Adipose tissue (tissue), 3 donors: ENCODE results near the gene SLC30A7. TPM values are rescaled to one million over a fixed set of nuclear protein-coding genes. Genes with fewer than 3 reads are reported as not detected.

Source experiments
- H3K27ac ChIP-seq: one replicate; pipeline ENCODE4 v1.5.1; 2013; ENCODE audit warnings: low read depth, low read length
- whole genome bisulfite sequencing, 3 donors: extraction: QIAGEN DNeasy Blood & Tissue Kit; methylation state at CpG; one replicate each; pipeline ENCODE4 v1.1.7; 2013; 5-methylcytosine and 5-hydroxymethylcytosine counted together
- polyA plus RNA-seq, 3 donors: library from polyadenylated mRNA; stranded (reverse); fragments of 200-250 nt; gene quantifications; one replicate each; pipeline ENCODE4 v1.2.3, GENCODE V29; 2013
- donor health status: healthy with polysubstance abuse.
- donor health status: Bipolar disorder and iron deficiency.
- donor health status: healthy.

The SLC30A7 gene
- polyA plus RNA-seq, 3 donors, result 1.8 to 5.3 (median 2.8) TPM

GRCh38 chr1:101003012-101003650, 107.2 kb downstream of the SLC30A7 start:
- WGBS, 3 donors, result 47 to 79% (median 73%) methylated on average over 1 of the region's 1 CpG

DNA sequence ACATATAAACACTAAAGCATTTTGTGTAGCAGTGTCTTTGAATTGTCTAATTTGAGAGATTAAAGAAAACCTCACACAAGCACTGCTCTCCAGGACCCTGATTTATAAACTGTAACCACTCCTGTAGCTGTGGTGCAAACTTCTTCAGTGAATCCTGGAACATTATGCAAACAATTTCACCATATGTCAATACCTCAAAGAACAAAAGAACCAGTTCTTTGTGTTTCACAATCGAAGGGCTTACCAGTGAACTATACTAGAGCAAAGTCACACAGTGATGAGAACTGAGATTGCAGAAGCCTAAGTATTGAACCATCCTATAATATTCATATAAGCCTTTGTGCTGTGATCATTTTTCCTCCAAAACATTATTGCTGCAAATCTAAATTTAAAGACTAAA, 108.2 kb downstream of the SLC30A7 start:
- 18 to 43% (median 43%) methylated on average over 1 of the region's 1 CpG for WGBS, 3 donors
- H3K27ac ChIP-seq, result no peak overlapping the region

More at GRCh38 chr1:101003012-101003650, 107.2 kb downstream of the SLC30A7 start:
- no peak overlapping the region for H3K27ac ChIP-seq

DNA sequence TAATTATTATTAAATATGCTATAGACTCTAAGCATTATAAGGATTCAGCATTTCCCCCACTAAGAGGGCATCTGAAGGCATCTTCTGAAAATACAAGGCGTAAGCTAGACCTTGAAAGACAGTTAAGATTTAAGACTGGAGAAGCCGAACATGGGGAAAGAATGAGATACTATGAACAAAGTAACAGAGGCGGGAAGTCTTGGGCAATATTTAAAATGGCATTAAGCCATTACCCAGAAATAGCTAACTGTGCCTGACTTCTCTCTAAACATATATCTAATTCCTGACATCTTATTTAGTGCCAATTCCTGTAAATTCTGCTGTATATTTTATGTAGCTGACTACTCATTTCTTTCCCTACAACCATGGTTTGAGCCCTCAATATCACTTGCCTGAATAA, 108.8 kb downstream of the SLC30A7 start:
- WGBS, 3 donors, result 47 to 56% (median 52%) methylated on average over 3 of the region's 3 CpGs
- H3K27ac ChIP-seq, result no peak overlapping the region

DNA sequence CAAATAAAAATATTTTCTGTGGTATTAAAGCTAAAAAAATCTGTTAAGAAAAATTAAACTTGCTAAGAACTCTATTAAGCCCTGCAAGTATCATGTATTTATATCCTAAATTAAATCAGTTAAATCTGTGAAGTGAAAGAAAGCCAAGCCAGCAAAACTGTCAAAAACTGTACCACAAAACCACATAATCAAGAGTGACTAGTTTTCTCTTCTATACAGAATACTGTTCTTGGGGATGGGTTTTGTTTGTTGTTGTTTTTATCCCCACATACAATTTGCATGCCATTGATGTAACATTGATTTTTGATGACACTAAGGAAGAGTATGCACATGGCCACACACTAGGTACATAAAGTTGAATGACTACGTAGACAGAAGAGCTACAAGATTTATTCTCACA, 109.3 kb downstream of the SLC30A7 start:
- WGBS, 3 donors, result 95 to 98% (median 97%) methylated on average over 1 of the region's 1 CpG
- H3K27ac ChIP-seq, result no peak overlapping the region

DNA sequence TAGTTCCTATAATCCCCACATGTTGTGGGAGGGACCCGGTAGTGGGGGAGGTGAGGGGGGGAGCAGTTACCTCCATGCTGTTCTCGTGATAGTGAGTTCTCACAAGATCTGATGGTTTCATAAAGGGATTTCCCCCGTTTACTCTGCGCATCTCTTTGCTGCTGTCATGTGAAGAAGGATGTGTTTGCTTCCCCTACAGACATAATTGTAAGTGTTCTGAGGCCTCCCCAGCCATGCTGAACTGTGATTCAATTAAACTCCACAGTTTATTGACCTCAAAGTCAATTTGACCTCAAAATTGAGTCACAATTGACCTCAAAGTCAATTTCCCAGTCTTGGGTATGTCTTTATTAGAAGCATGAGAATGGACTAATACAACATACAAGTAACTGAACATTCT, 110.0 kb downstream of the SLC30A7 start:
- no peak overlapping the region for H3K27ac ChIP-seq
- WGBS, 3 donors, result 74 to 90% (median 85%) methylated on average over 4 of the region's 4 CpGs

- no peak overlapping the region for H3K27ac ChIP-seq
- WGBS, 3 donors, result 32 to 83% (median 41%) methylated on average over 2 of the region's 2 CpGs
Measured at GRCh38 chr1:101006553-101006952, 110.7 kb downstream of the SLC30A7 start.

GRCh38 chr1:101008229-101008834, 112.4 kb downstream of the SLC30A7 start:
- H3K27ac ChIP-seq, result no peak overlapping the region
- 83 to 92% (median 88%) methylated on average over 3 of the region's 3 CpGs for WGBS, 3 donors

DNA sequence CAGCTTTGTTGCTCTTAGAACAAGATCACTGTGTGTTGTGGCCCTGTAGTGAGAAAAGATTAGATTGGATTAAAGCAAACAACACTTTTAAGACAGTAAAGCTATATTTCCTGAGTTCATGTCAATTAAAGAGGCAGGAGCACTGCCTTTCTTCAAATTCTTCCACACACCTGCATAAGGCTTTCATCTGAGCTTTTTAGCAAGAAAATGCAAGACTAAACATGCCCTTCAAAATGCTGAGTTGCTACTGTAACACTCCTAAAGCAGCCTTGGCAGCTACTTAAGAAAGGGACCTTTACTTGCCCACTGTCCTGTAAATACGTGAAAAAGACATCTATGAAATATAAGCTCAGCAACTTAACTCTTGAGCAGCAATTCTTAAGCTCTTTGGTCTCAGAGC, 117.9 kb downstream of the SLC30A7 start:
- no peak overlapping the region for H3K27ac ChIP-seq
- 74 to 83% (median 81%) methylated on average over 1 of the region's 1 CpG for WGBS, 3 donors

DNA sequence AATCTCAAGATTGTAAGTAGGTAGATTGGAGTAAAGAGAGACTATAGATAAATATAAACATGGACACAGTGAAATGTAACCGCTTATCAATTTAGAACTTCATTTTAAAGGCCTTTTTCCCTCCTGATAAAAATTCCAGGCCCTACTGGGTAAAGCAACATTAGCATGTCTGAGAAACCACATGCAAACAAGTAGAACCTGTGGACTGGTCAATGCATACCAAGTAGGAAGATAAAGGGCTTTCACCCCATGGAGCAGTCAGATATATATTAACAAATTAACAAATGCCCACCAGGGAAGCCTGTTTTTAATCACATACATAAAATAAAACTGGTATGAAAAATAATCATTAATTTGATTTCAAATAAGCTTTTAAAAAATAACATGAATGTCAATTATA, 121.6 kb downstream of the SLC30A7 start:
- H3K27ac ChIP-seq, result no peak overlapping the region
- 92 to 100% (median 97%) methylated on average over 1 of the region's 1 CpG for WGBS, 3 donors

GRCh38 chr1:101022294-101022693, 126.4 kb downstream of the SLC30A7 start:
- no peak overlapping the region for H3K27ac ChIP-seq
- 65 to 77% (median 65%) methylated on average over 3 of the region's 3 CpGs for WGBS, 3 donors

DNA sequence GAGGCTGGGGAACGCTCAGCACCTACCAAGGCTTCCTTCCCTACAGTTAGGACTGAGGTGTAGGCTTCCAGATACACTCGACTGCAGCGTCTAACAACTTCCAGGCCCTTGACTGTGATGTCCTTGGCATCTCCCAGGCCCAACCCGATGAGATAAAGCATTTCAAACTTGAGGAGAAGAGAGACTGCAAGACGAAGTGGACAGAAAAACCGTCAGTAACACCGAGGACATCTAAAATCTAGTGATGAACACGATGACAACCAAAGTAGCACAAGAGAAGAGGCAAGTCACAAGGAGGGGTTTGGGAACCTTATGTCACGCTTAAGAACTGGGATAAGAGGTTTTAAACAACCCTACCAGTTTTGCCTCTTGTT, 129.4 kb downstream of the SLC30A7 start:
- no peak overlapping the region for H3K27ac ChIP-seq
- 0 to 1% (median 0%) methylated on average over 9 of the region's 9 CpGs for WGBS, 3 donors

DNA sequence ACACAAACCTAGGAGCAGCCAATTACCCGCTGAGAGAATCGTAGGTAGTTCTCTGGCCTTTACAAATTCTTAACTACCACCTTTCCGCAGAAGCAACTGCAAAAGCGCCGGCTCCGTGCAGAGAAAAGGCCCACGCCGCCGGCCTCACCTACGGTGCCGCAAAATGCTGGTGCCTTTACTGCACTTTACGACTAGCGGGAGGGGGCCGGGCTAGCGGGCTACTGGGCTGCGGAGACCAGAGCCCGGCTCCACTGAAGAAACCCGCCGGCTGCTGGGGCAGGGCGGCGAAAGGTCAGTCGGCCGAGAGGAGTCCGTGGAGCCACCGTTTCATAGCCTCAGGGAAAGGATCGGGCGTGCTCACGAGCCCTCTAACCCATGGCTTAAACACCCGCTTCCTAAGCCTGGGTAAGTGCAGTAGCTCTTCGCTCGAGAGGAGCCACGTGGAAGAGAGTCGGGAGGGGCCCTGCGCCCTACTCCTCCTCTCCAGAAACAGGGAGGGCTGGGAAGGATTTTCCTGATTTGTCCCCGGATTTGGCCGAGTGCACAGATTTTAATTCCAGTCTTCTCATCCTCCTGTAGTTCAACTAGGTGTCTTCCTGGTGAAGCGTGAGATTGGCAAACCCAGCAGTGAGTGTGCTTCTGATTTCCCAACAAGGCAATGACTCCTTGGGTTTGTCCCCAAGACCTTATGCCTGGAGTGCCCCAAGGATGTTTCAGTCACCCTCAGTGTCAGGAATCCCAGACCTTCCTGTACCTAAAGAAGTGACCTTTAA, 130.0 kb downstream of the SLC30A7 start, which contains the start of gene DPH5:
Gene DPH5 (minus strand): TSS at position 128 of the 773 bp plus-strand sequence. CDS start 341 bp downstream, outside the sequence.
- H3K27ac ChIP-seq, result peak within 1 kb of the TSS; percentile 66

DNA sequence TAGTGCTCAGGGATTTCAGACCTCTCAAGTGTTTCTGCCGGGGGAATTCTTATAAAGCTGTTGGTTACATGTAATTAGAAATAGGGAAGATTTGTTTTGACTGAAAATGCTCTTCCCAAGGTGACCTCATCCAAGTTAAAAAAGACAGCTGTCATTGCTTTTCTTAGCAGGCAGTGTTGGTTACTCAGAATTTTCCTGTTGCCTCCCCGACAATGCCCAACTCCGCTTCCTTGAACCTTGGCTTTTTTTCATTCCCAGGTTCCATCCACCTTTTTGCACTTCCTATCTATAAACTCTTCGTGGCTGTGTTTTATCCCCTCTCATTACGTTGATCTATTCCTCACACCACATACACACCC, 130.5 kb downstream of the SLC30A7 start:
- 28 to 47% (median 38%) methylated on average over 5 of the region's 5 CpGs for WGBS, 3 donors
- H3K27ac ChIP-seq, result no peak overlapping the region

More for the DNA sequence above, 130.0 kb downstream of the SLC30A7 start, which contains the start of gene DPH5:
- 0% methylated on average over 37 of the region's 37 CpGs for WGBS, 3 donors

DNA sequence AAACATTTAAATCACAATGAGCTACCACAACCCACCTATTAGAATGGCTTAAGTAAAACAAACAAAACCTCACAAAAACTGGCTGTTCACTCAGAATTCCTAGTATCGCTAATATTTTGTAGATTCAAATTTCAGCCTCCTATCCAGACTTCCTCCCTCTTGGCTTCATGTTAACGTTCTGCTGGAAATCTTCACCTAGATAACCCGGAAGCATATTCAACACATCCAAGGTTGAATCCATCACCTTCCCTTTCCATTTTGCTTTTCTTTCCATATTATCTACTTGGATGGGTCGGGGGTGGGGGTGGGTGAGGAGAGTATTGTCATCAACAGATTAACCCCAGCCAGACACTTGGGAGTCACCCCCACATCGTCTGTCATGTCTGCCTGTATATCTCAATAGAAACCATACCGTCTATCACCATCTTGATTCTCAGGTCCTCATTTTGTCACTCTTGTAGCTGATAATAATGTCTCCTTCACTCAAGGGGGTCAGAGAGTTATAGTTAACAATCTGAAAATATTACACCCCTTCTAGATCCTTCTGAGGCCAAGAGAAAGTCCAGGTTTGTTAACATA, 131.4 kb downstream of the SLC30A7 start:
- WGBS, 3 donors, result 89 to 91% (median 91%) methylated on average over 6 of the region's 6 CpGs
- no peak overlapping the region for H3K27ac ChIP-seq

- H3K27ac ChIP-seq, result no peak overlapping the region
- WGBS, 3 donors, result 58 to 66% (median 62%) methylated on average over 2 of the region's 2 CpGs
Measured at GRCh38 chr1:101028466-101028865, 132.6 kb downstream of the SLC30A7 start.

DNA sequence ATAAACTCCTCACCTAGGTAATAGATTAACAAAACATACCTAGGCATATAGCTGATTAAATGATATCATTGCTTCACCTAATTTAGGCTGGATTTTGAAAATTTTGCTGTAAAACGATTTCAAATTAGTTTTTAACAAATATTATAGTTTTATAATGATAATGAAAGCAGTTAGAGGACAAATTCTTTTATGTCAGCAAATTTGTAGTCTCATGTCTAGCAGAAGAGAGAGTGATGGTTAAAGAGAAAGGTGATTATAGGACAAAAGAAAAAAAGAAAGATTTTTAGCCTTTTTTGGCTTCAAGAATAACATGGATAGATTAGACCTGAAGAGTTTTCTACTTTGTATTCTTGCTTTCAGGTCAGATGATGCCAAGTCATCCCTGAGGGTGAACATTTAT, 133.3 kb downstream of the SLC30A7 start:
- H3K27ac ChIP-seq, result no peak overlapping the region
- 78 to 89% (median 85%) methylated on average over 1 of the region's 1 CpG for WGBS, 3 donors

- WGBS, 3 donors, result 73 to 89% (median 78%) methylated on average over 4 of the region's 4 CpGs
- H3K27ac ChIP-seq, result no peak overlapping the region
Measured at GRCh38 chr1:101030881-101031280, 135.0 kb downstream of the SLC30A7 start.
